ENCODE measurements around the gene ITPR1.

DNA sequence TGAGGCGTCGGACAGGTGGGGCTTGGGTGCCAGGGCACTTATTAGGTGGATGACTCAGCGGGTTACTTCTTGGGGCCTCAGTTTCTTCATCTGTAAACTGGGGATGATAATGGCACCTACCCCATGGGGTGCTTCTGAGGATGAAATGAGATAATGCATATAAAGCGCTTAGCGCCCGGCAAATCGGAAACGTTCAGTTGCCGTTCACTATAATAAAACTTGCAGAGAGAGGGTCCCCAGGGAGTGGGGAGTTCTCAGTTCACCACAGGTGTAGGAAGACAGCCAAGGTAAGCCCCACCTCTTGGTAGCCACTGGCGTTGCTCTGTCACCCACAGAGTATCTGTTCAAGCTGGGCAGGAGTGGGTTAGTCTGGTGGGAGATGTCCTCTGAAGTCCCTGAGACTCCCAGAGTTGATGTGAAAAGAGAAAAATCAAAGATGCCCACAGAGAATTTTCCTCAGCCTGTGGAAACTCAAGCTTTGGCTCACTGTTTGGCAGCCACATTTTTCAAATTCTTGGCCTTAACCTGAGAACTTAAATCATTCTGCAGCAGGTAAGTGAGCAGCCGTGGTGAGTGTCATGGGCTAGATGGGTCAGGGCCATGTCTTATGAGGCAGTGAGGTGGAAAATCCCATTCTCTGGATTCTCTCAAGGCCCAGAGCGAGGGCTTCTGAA lies 264.6 kb downstream of the ITPR1 start:
- TF ChIP-seq, protein P1, sequence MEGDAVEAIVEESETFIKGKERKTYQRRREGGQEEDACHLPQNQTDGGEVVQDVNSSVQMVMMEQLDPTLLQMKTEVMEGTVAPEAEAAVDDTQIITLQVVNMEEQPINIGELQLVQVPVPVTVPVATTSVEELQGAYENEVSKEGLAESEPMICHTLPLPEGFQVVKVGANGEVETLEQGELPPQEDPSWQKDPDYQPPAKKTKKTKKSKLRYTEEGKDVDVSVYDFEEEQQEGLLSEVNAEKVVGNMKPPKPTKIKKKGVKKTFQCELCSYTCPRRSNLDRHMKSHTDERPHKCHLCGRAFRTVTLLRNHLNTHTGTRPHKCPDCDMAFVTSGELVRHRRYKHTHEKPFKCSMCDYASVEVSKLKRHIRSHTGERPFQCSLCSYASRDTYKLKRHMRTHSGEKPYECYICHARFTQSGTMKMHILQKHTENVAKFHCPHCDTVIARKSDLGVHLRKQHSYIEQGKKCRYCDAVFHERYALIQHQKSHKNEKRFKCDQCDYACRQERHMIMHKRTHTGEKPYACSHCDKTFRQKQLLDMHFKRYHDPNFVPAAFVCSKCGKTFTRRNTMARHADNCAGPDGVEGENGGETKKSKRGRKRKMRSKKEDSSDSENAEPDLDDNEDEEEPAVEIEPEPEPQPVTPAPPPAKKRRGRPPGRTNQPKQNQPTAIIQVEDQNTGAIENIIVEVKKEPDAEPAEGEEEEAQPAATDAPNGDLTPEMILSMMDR (conservative IDR thresholded peaks at IDR 0.05; ENCODE audit: low read depth, low read length), result no peak
- no peak for TF ChIP-seq POLR2A (IDR thresholded peaks at IDR 0.05; ENCODE audit: low read depth, low read length)
- no peak for TF ChIP-seq CHD1 (IDR thresholded peaks at IDR 0.05; ENCODE audit: low read depth, low read length)
- TF ChIP-seq RAD21 (IDR thresholded peaks at IDR 0.05; ENCODE audit: low read length), result no peak
- TF ChIP-seq, protein P2, sequence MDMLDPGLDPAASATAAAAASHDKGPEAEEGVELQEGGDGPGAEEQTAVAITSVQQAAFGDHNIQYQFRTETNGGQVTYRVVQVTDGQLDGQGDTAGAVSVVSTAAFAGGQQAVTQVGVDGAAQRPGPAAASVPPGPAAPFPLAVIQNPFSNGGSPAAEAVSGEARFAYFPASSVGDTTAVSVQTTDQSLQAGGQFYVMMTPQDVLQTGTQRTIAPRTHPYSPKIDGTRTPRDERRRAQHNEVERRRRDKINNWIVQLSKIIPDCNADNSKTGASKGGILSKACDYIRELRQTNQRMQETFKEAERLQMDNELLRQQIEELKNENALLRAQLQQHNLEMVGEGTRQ (IDR thresholded peaks at IDR 0.05; ENCODE audit: low read depth, low read length), result no peak
- TF ChIP-seq CEBPB (IDR thresholded peaks at IDR 0.05; ENCODE audit: low read depth, low read length), result no peak
- no peak for TF ChIP-seq BHLHE40 (IDR thresholded peaks at IDR 0.05; ENCODE audit: low read depth, low read length)
- no peak for TF ChIP-seq SMC3 (IDR thresholded peaks at IDR 0.05; ENCODE audit: low read depth, low read length)
- no peak for TF ChIP-seq NFE2L2 (IDR thresholded peaks at IDR 0.05; ENCODE audit: low read depth, low read length)
- no peak for TF ChIP-seq MXI1 (IDR thresholded peaks at IDR 0.05; ENCODE audit: borderline replicate concordance, low read depth, low read length)
- no peak for TF ChIP-seq MAFK (IDR thresholded peaks at IDR 0.05; ENCODE audit: low read depth, low read length)
- TF ChIP-seq, protein P3, sequence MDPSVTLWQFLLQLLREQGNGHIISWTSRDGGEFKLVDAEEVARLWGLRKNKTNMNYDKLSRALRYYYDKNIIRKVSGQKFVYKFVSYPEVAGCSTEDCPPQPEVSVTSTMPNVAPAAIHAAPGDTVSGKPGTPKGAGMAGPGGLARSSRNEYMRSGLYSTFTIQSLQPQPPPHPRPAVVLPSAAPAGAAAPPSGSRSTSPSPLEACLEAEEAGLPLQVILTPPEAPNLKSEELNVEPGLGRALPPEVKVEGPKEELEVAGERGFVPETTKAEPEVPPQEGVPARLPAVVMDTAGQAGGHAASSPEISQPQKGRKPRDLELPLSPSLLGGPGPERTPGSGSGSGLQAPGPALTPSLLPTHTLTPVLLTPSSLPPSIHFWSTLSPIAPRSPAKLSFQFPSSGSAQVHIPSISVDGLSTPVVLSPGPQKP (IDR thresholded peaks at IDR 0.05; ENCODE audit: borderline replicate concordance, low read depth, low read length), result no peak
- TF ChIP-seq RCOR1 (IDR thresholded peaks at IDR 0.05; ENCODE audit: insufficient replicate concordance, low read length), result no peak
